Trophoblast cell (in vitro differentiated cells and primary cell): ENCODE results near the gene CATSPER4.
A peak's percentile ranks its signal among the peaks of the same experiment; 100 is the strongest.
"Not testable (repeated sequence)": the region's sequence is repeated elsewhere in the genome, so short reads cannot be mapped to it uniquely, and the experiment has no call there.

Experiments used
- DNase-seq, 2 donors: peaks; one replicate each; pipeline ENCODE4 v3.0.0-alpha.2; 2016
- H2AFZ ChIP-seq: 2 replicates; pipeline ENCODE4 v1.6.1; 2013; ENCODE audit warnings: low read length, moderate library complexity, mild to moderate bottlenecking; ENCODE audit not compliant: insufficient read depth, poor library complexity
- H2AK5ac ChIP-seq: 2 replicates; pipeline ENCODE4 v1.6.1; 2013; ENCODE audit warnings: mild to moderate bottlenecking, low read length
- H2BK120ac ChIP-seq: 2 replicates; pipeline ENCODE4 v1.6.1; 2013; ENCODE audit warnings: low read length, mild to moderate bottlenecking, moderate library complexity; ENCODE audit not compliant: insufficient read depth, poor library complexity
- H2BK12ac ChIP-seq: 2 replicates; pipeline ENCODE4 v1.6.1; 2013; ENCODE audit warnings: mild to moderate bottlenecking, low read length, moderate library complexity
- H2BK5ac ChIP-seq: 2 replicates; pipeline ENCODE4 v1.6.1; 2013; ENCODE audit warnings: low read length, low read depth, moderate library complexity, mild to moderate bottlenecking; ENCODE audit not compliant: poor library complexity
- H3K14ac ChIP-seq: 2 replicates; pipeline ENCODE4 v1.6.1; 2013; ENCODE audit warnings: mild to moderate bottlenecking, low read length
- H3K18ac ChIP-seq: 2 replicates; pipeline ENCODE4 v1.6.1; 2013; ENCODE audit warnings: mild to moderate bottlenecking, low read length
- H3K23ac ChIP-seq: 2 replicates; pipeline ENCODE4 v1.6.1; 2013; ENCODE audit warnings: low read length
- H3K27ac ChIP-seq: 2 replicates; pipeline ENCODE4 v1.5.1; 2013; ENCODE audit warnings: low read depth, mild to moderate bottlenecking, inconsistent platforms, low read length, moderate library complexity
- H3K27me3 ChIP-seq: 2 replicates; pipeline ENCODE4 v1.6.1; 2013; ENCODE audit warnings: inconsistent platforms, mild to moderate bottlenecking, low read length, moderate library complexity; ENCODE audit not compliant: insufficient read depth
- H3K36me3 ChIP-seq, 2 experiments: 1 replicate in 1 of 2; 2 replicates in 1 of 2; pipeline ENCODE4 v1.6.1; 2013; ENCODE audit warnings: low read length in 2 of 2, mild to moderate bottlenecking in 2 of 2, moderate library complexity in 1 of 2; ENCODE audit not compliant: insufficient read depth in 2 of 2, control insufficient read depth in 1 of 2
- H3K4ac ChIP-seq: 2 replicates; pipeline ENCODE4 v1.6.1; 2013; ENCODE audit warnings: low read depth, mild to moderate bottlenecking, low read length, moderate library complexity
- H3K4me1 ChIP-seq, 2 experiments: 1 replicate in 1 of 2; 2 replicates in 1 of 2; pipeline ENCODE4 v1.6.1; 2013; ENCODE audit warnings: low read length in 2 of 2, mild to moderate bottlenecking in 2 of 2, moderate library complexity in 1 of 2; ENCODE audit not compliant: insufficient read depth in 2 of 2, control insufficient read depth in 1 of 2
- H3K4me2 ChIP-seq: 2 replicates; pipeline ENCODE4 v1.6.1; 2013; ENCODE audit warnings: inconsistent platforms, mild to moderate bottlenecking, low read length, moderate library complexity
- H3K4me3 ChIP-seq: 2 replicates; pipeline ENCODE4 v1.5.1; 2013; ENCODE audit warnings: mild to moderate bottlenecking, low read depth, low read length, inconsistent platforms
- H3K79me1 ChIP-seq: one replicate; pipeline ENCODE4 v1.6.1; 2013; ENCODE audit warnings: low read length
- H3K79me2 ChIP-seq: 2 replicates; pipeline ENCODE4 v1.6.1; 2013; ENCODE audit warnings: low read length, mild to moderate bottlenecking; ENCODE audit not compliant: control insufficient read depth, insufficient read depth, poor library complexity
- H3K9ac ChIP-seq: 2 replicates; pipeline ENCODE4 v1.6.1; 2013; ENCODE audit warnings: mild to moderate bottlenecking, low read length
- H3K9me3 ChIP-seq: 2 replicates; pipeline ENCODE4 v1.6.1; 2013; ENCODE audit warnings: low read depth, mild to moderate bottlenecking, control low read depth, inconsistent platforms, low read length; ENCODE audit not compliant: insufficient read depth
- H4K12ac ChIP-seq: 2 replicates; pipeline ENCODE4 v1.6.1; 2013; ENCODE audit warnings: low read depth, mild to moderate bottlenecking, low read length, moderate library complexity
- H4K8ac ChIP-seq: 2 replicates; pipeline ENCODE4 v1.6.1; 2013; ENCODE audit warnings: low read depth, mild to moderate bottlenecking, low read length, moderate library complexity
- H4K91ac ChIP-seq: one replicate; pipeline ENCODE4 v1.6.1; 2013; ENCODE audit warnings: low read depth, mild to moderate bottlenecking, low read length, moderate library complexity
- WGBS: extraction: QIAGEN DNeasy Blood & Tissue Kit; methylation state at CpG from one replicate; pipeline ENCODE4 v1.1.7; 2013; ENCODE audit warnings: missing lambda C conversion rate; ENCODE audit not compliant: insufficient read length, insufficient coverage; ENCODE audit errors: extremely low coverage; 5-methylcytosine and 5-hydroxymethylcytosine counted together

Gene CATSPER4

DNA sequence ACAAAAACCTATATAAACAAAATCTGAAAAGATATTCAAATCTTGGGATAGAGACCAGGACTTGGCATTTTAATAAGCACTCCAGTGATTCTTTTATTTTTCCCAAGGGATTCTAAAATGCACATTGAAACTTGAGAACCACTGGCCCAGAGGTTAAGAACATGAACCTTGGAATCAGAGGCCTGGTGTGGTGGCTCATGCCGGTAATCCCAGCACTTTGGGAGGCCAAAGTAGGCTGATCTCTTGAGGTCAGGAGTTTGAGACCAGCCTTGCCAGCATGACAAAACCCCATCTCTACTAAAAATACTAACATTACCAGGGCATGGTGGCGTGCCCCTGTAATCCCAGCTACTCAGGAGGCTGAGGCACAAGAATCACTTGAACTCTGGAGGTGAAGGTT lies 30.7 kb downstream of the CATSPER4 start:
- Histone ChIP-seq H3K14ac (no peak overlapping the region), H4K91ac (no peak overlapping the region), H4K8ac (no peak overlapping the region), H2BK12ac (no peak overlapping the region), H3K4me1 (peaks cover 8 to 9% of the 10 kb centered on the region in 2 experiments), H3K4me3 (no peak overlapping the region), H3K4me2 (no peak overlapping the region), H3K9me3 (peaks cover 3% of the 10 kb centered on the region), H3K36me3 (no peaks in the 10 kb centered on the region), H4K12ac (no peak overlapping the region), H2AK5ac (no peak overlapping the region), H2AFZ (no peak overlapping the region), H3K79me2 (no peaks in the 10 kb centered on the region), H3K27me3 (no peaks in the 10 kb centered on the region), H2BK120ac (no peak overlapping the region), H2BK5ac (no peak overlapping the region), H3K18ac (no peak overlapping the region), H3K27ac (no peak overlapping the region), H3K9ac (no peak overlapping the region), H3K79me1 (no peaks in the 10 kb centered on the region), H3K23ac (no peak overlapping the region), H3K4ac (no peak overlapping the region)
- no peak for DNase-seq
- no CpG with 5 or more reads among the region's 2 CpGs for WGBS

DNA sequence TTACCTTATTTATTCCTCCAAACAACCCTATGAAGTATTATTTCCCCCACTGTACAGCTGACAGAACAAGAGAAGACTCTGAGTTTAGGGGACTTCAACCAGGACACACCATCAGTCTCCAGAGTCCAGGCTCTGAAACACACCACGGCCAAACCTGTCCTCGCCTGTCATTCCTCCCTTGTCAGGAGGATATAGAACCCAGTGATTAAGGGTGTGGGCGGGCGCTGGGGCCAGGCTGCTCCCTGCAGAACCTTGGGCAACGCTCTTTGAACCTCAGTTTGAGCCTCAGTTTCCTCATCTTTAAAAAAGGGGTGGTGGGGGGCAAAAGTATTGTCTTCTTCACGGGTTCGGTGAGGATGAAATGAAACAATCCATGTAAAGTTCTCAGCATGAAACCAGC lies 34.2 kb downstream of the CATSPER4 start:
- H2BK12ac ChIP-seq = no peak overlapping the region
- no peak for DNase-seq
- no peak overlapping the region for H3K27ac ChIP-seq
- no peaks in the 10 kb centered on the region for H3K79me2 ChIP-seq
- no peak overlapping the region for H4K8ac ChIP-seq
- no peak overlapping the region for H3K9ac ChIP-seq
- H2AFZ ChIP-seq = no peak overlapping the region
- H3K4ac ChIP-seq = no peak overlapping the region
- no CpG with 5 or more reads among the region's 7 CpGs for WGBS
- no peaks in the 10 kb centered on the region for H3K27me3 ChIP-seq
- no peaks in the 10 kb centered on the region for H3K36me3 ChIP-seq
- H2BK5ac ChIP-seq = no peak overlapping the region
- no peak overlapping the region for H3K23ac ChIP-seq
- H3K4me3 ChIP-seq = no peak overlapping the region
- H3K14ac ChIP-seq = no peak overlapping the region
- no peak overlapping the region for H2BK120ac ChIP-seq
- H4K12ac ChIP-seq = no peak overlapping the region
- peaks cover 3% of the 10 kb centered on the region for H3K9me3 ChIP-seq
- H3K18ac ChIP-seq = no peak overlapping the region
- H3K4me1 ChIP-seq = peaks cover 8 to 9% of the 10 kb centered on the region in 2 experiments
- no peak overlapping the region for H4K91ac ChIP-seq
- no peaks in the 10 kb centered on the region for H3K79me1 ChIP-seq
- no peak overlapping the region for H3K4me2 ChIP-seq
- H2AK5ac ChIP-seq = no peak overlapping the region

DNA sequence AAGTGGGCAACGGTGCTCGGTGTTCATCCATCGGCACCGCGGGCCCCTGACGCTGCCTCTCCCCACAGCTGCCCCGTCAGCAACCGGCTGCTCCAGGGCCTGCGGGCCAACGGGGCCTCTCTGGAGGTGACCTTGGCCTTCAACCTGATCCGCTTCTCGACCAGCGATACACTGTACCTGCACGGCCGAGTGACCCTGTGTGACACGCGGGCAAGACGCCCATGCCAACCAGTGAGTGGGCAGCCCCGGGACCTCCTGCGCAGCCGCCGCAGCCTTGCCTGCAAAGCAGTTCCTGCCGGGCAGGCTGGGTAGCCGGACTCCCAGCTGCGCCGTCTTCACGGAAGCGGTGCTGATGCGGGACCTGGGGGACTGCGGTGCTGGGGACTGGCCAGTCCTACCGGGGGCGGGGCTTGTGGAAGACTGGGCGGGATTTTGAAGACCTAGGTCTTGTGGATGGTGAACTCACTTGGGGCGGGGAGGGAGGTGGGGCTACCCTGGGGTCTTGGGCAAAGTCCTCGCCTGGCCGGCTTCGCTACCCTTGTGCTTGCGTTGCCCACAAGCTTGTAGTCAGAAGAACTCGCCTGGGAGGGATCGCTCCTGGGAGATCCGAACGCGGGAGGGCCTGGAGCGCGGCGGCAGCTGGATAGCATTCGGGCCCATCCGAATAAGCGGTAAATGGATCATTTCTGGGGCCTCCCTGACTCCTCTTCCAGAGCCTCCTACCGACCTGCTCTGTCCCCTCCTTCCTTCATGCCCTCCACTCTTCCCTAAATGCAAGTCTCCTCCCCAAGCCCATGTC lies 34.8 kb downstream of the CATSPER4 start:
- whole genome bisulfite sequencing = no CpG with 5 or more reads among the region's 50 CpGs
- Histone ChIP-seq H2AK5ac (no peak overlapping the region), H3K9me3 (peaks cover 3% of the 10 kb centered on the region), H3K36me3 (no peaks in the 10 kb centered on the region), H3K4me2 (peak overlapping the region; percentile 79), H2BK120ac (no peak overlapping the region), H2AFZ (peak overlapping the region; percentile 74), H3K9ac (no peak overlapping the region), H3K4me3 (peak overlapping the region; percentile 38), H3K14ac (no peak overlapping the region), H3K27me3 (no peaks in the 10 kb centered on the region), H2BK5ac (no peak overlapping the region), H3K18ac (no peak overlapping the region), H3K4ac (no peak overlapping the region), H3K4me1 (peaks cover 8 to 9% of the 10 kb centered on the region in 2 experiments), H4K12ac (no peak overlapping the region), H3K79me2 (no peaks in the 10 kb centered on the region), H3K79me1 (no peaks in the 10 kb centered on the region), H3K27ac (no peak overlapping the region), H3K23ac (no peak overlapping the region), H4K91ac (no peak overlapping the region), H2BK12ac (no peak overlapping the region), H4K8ac (peak overlapping the region; percentile 32)
- peak; percentile 63 to 76 for DNase-seq

DNA sequence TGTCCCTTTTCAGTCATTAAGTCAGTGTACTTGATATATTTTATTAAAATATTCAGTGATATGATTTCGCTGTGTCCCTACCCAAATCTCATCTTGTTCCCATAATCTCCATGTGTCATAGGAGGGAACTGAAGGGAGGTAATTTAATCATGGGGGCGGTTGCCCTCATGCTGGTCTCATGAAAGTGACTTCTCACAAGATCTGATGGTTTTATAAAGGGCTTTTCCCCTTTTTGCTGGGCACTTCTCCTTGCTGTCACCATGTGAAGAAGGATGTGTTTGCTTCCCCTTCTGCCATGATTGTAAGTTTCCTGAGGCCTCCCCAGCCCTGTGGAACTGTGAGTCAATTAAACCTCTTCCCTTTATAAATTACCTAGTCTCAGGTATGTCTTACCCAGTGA lies 40.3 kb downstream of the CATSPER4 start:
- H3K79me1 ChIP-seq, H3K14ac ChIP-seq, H2AK5ac ChIP-seq, H3K4me3 ChIP-seq, H3K23ac ChIP-seq, H4K8ac ChIP-seq, H4K12ac ChIP-seq, H3K4me1 ChIP-seq, H3K27me3 ChIP-seq, H4K91ac ChIP-seq, H3K27ac ChIP-seq, H3K18ac ChIP-seq, H3K4ac ChIP-seq, H2BK5ac ChIP-seq, H2AFZ ChIP-seq, DNase-seq, H2BK120ac ChIP-seq, H3K79me2 ChIP-seq, H3K9me3 ChIP-seq, H3K4me2 ChIP-seq, H2BK12ac ChIP-seq, H3K36me3 ChIP-seq, H3K9ac ChIP-seq: not testable (repeated sequence)
- WGBS = no CpG with 5 or more reads among the region's 2 CpGs
